Skeletal muscle tissue (tissue), 4 donors: ENCODE results near the gene PIK3R3. TPM values are rescaled to one million over a fixed set of nuclear protein-coding genes. Genes with fewer than 3 reads are reported as not detected.
"Not testable (repeated sequence)": the region's sequence is repeated elsewhere in the genome, so short reads cannot be mapped to it uniquely, and the experiment has no call there.

ENCODE experiments used
- H3K27ac ChIP-seq: one replicate; pipeline ENCODE4 v1.7.0; 2013; ENCODE audit warnings: mild to moderate bottlenecking, low read depth, low read length, inconsistent platforms
- H3K27me3 ChIP-seq, 3 donors: one replicate each; pipeline ENCODE4 v1.7.0; 2013; ENCODE audit warnings: low read length in 3 of 3; ENCODE audit not compliant: control insufficient read depth in 3 of 3, insufficient read depth in 3 of 3
- H3K36me3 ChIP-seq, 3 donors: one replicate each; pipeline ENCODE4 v1.7.0; 2013; ENCODE audit warnings: low read length in 3 of 3; ENCODE audit not compliant: control insufficient read depth in 3 of 3, insufficient read depth in 3 of 3
- H3K4me1 ChIP-seq, 3 donors: one replicate each; pipeline ENCODE4 v1.7.0; 2013; ENCODE audit warnings: low read length in 3 of 3, mild to moderate bottlenecking in 3 of 3; ENCODE audit not compliant: control insufficient read depth in 3 of 3, insufficient read depth in 3 of 3
- H3K4me3 ChIP-seq, 3 donors: one replicate each; pipeline ENCODE4 v1.7.0; 2013; ENCODE audit warnings: low read length in 3 of 3
- H3K9ac ChIP-seq, 3 donors: one replicate each; pipeline ENCODE4 v1.7.0; 2013; ENCODE audit warnings: low read length in 3 of 3, mild to moderate bottlenecking in 3 of 3, moderate library complexity in 2 of 3, low read depth in 1 of 3
- H3K9me3 ChIP-seq, 3 donors: one replicate each; pipeline ENCODE4 v1.7.0; 2013; ENCODE audit warnings: low read length in 3 of 3; ENCODE audit not compliant: control insufficient read depth in 3 of 3
- total RNA-seq: library from RNA; depleted of rRNA; stranded (reverse); fragments of >200 nt; gene quantifications from one replicate; pipeline ENCODE4 v1.2.3, GENCODE V29; 2014
- donor health status: Osteomylitis.

PIK3R3 gene
- total RNA-seq, 1 donor from 2014 or later, result 13.0 TPM

- peaks cover 2 to 27% (median 3%) of the 10 kb centered on the region in 3 donors for H3K36me3 ChIP-seq
- H3K27me3 ChIP-seq, H3K4me3 ChIP-seq, H3K4me1 ChIP-seq, H3K9me3 ChIP-seq, H3K27ac ChIP-seq, H3K9ac ChIP-seq: not testable (repeated sequence)
Observed at GRCh38 chr1:46057215-46057614, 75.2 kb downstream of the PIK3R3 start.

GRCh38 chr1:46056325-46056724, 76.1 kb downstream of the PIK3R3 start:
- H3K4me1 ChIP-seq, result no peaks in the 10 kb centered on the region
- H3K9me3 ChIP-seq, result no peaks in the 10 kb centered on the region
- H3K36me3 ChIP-seq, result peaks cover under 1 to 22% (median 3%) of the 10 kb centered on the region in 3 donors
- no peak overlapping the region for H3K4me3 ChIP-seq
- H3K27me3 ChIP-seq, result no peaks in the 10 kb centered on the region
- no peak overlapping the region for H3K9ac ChIP-seq
- H3K27ac ChIP-seq, result no peak overlapping the region

- Histone ChIP-seq H3K27ac (no peak overlapping the region), H3K9me3 (no peaks in the 10 kb centered on the region), H3K36me3 (peaks cover 0 to 11% (median 3%) of the 10 kb centered on the region in 3 donors), H3K27me3 (no peaks in the 10 kb centered on the region), H3K9ac (no peak overlapping the region), H3K4me1 (no peaks in the 10 kb centered on the region), H3K4me3 (no peak overlapping the region)
Observed at GRCh38 chr1:46053734-46054133, 78.7 kb downstream of the PIK3R3 start.

DNA sequence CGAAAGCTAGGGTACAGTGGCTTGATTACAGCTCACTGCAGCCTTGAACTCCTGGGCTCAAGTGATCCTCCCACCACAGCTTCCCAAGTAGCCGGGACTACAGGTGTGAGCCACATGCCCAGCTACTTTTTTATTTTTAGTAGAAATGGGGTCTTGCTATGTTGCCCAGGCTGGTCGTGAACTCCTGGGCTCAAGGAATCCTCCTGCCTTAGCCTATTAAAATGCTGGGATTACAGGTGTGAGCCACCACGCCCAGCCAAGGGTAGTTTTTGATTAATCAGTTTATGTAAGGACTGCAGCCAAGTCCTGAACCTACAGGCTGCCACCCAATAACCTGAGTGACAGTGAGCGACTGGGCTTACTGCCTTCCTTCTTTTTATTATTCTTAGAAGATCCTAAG, 88.3 kb downstream of the PIK3R3 start:
- Histone ChIP-seq H3K9ac (no peak overlapping the region), H3K36me3 (peaks cover 0 to 8% (median 0%) of the 10 kb centered on the region in 3 donors), H3K4me3 (no peak overlapping the region), H3K4me1 (peaks cover 28 to 32% (median 30%) of the 10 kb centered on the region in 3 donors), H3K9me3 (no peaks in the 10 kb centered on the region), H3K27me3 (no peaks in the 10 kb centered on the region), H3K27ac (no peak overlapping the region)

- H3K4me3 ChIP-seq, result no peak overlapping the region
- peaks cover 0 to 8% (median 0%) of the 10 kb centered on the region in 3 donors for H3K36me3 ChIP-seq
- no peak overlapping the region for H3K9ac ChIP-seq
- H3K4me1 ChIP-seq, result peaks cover 28 to 33% (median 30%) of the 10 kb centered on the region in 3 donors
- no peaks in the 10 kb centered on the region for H3K9me3 ChIP-seq
- H3K27me3 ChIP-seq, result no peaks in the 10 kb centered on the region
- no peak overlapping the region for H3K27ac ChIP-seq
Observed at GRCh38 chr1:46043458-46044017, 88.9 kb downstream of the PIK3R3 start.

GRCh38 chr1:46041974-46042373, 90.5 kb downstream of the PIK3R3 start:
- Histone ChIP-seq H3K4me3 (no peak overlapping the region), H3K9ac (no peak overlapping the region), H3K9me3 (no peaks in the 10 kb centered on the region), H3K27me3 (no peaks in the 10 kb centered on the region), H3K36me3 (peaks cover 0 to 8% (median 0%) of the 10 kb centered on the region in 3 donors), H3K27ac (peak overlapping the region; percentile 51), H3K4me1 (peaks cover 36 to 40% (median 37%) of the 10 kb centered on the region in 3 donors)

DNA sequence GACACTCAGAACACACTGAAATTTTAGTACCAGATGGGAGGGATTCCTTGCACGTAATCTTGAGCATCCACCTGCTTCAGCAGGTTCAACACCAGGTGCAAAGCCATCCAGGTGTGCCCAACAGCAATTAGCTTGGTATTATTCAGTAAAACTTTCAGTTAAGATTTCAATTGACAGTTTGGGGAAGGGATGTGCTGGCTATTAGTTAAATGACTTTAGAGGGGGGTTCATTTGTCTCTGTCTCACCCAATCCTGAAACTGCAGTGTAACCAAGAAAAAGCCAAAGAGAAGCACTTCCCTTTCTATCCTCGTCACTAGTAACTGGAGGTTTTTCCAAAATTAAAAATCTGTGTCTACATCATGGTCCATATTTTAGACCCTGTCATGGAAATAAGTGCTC, 90.9 kb downstream of the PIK3R3 start:
- H3K4me1 ChIP-seq, result peaks cover 40 to 44% (median 42%) of the 10 kb centered on the region in 3 donors
- H3K27me3 ChIP-seq, result no peaks in the 10 kb centered on the region
- no peaks in the 10 kb centered on the region for H3K9me3 ChIP-seq
- peaks cover 0 to 7% (median 0%) of the 10 kb centered on the region in 3 donors for H3K36me3 ChIP-seq
- peak overlapping the region; percentile 51 for H3K27ac ChIP-seq
- no peak overlapping the region for H3K9ac ChIP-seq
- no peak overlapping the region for H3K4me3 ChIP-seq

DNA sequence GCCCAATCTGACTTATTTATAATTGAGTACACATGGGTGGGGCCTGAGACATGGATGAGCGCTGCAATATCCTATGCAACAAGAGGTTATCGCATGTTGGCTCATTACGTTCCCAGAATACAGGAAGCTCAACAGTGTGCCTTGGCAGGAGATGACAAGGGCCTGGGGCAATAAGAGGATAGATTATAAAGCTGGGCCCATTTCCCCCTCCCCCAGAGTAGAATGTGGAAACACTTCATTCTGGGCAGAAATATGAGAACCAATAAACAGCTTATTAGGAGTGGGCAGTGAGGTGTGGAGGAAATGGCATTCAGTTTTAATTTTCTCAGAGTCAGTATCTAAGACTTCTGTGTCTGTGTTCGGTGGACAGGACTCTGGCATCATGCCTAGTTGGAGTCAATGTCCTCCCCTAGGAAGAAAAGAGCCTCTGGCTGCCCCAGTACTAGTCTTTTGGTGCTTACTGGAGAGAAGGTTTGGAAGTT, 92.8 kb downstream of the PIK3R3 start:
- peaks cover 47 to 57% (median 56%) of the 10 kb centered on the region in 3 donors for H3K4me1 ChIP-seq
- H3K4me3 ChIP-seq, result no peak overlapping the region
- H3K27me3 ChIP-seq, result no peaks in the 10 kb centered on the region
- peak overlapping the region in 1 of 3 donors; percentile 15 for H3K9ac ChIP-seq
- no peaks in the 10 kb centered on the region for H3K9me3 ChIP-seq
- peaks cover 9 to 16% (median 13%) of the 10 kb centered on the region in 3 donors for H3K36me3 ChIP-seq
- H3K27ac ChIP-seq, result peak overlapping the region; percentile 20

DNA sequence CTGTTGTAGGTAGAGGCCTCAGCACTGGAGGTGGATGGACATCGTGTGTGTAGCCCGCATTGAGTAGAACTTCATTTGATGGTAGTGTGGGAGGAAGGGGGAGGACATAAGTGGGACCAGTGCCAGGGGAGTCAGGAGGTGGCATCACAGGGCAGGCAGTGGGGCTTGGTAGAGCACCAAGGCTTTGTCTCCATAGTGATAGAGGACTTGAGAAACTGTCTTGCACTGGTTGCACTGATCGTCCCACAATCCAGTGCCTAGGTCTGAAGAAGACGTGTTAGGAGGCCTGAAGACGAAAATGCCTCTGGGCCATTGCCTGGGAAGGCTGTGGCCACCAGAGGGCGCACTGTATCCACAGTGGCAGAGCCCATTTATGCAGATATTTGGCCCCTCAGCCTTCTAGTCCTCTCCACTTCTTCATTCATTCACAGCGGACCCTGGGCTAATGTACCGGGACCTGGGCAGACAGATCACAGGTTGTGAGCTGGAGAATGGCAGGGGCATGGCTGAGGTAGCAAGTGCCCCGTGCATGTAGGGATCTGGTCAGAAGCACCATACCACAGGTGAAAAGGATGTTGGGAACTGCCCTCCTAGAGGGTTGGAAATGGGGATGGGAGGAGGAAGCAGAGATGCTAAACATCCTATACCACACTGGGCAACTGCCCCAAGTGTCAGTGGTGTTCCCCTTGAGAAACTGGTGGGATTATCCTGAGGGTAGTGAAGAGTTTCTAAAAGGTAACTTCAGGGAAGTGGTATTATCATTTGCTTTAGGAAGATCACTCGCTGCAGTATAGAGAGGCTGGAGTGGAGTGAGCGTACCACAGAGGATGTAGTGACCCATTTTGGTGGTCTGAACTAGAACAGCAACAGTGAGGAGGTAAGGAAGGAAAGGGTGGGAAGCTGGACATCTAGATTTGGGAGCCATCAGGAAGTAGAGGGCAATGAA, 95.3 kb downstream of the PIK3R3 start:
- Histone ChIP-seq H3K9ac (peak overlapping the region in 2 of 3 donors; percentile 6 to 57), H3K4me3 (peak overlapping the region in 1 of 3 donors; percentile 29), H3K9me3 (no peaks in the 10 kb centered on the region), H3K4me1 (peaks cover 45 to 55% (median 55%) of the 10 kb centered on the region in 3 donors), H3K27me3 (no peaks in the 10 kb centered on the region), H3K27ac (no peak overlapping the region), H3K36me3 (peaks cover 28 to 34% (median 30%) of the 10 kb centered on the region in 3 donors)
